NCI-H510A (cell line): ENCODE results near the gene XPR1.
A peak's percentile ranks its signal among the peaks of the same experiment; 100 is the strongest.
"Not testable (repeated sequence)": the region's sequence is repeated elsewhere in the genome, so short reads cannot be mapped to it uniquely, and the experiment has no call there.

Experiments used
- DNase-seq: peaks from one replicate; lab custom pipeline; 2025; lab: John Stamatoyannopoulos, UW

Gene XPR1

DNA sequence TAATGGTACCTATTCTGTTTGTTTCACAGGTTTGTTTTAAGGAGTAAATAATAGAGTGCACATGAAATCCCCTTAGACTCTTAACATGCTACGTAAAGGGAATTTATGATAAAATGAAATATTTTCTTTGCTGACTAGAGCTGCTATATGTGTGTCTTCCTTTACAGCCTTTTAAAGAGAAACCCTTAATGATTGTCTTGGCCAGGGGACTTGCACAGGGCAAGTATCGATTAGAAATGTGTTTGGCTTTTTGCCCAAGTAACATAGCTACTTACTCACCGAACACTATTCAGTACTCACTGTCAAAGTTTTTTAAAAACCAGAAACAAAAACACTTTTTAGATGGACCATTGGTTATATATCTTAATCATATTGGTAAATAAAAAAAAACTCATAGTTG is 209.6 kb downstream of the XPR1 start:
- no peak for DNase-seq

DNA sequence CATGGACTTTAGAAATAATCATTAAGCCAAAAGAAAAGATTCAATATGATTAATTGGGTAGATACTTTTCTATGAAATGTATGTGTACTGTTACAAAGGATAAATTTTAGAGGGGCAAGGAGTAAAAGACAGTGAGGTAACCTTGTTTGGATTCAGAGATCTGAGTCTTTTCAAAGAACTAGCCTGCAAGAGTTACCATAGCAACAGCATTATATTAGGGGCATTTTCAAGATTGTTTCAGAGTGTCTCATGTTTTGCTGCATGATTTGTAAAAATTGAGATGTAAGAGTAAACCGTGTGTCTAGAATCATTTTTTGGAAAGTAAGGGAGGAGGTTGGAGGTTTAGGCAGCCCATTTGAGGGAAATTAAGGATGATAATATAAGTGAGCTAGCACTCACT is 210.2 kb downstream of the XPR1 start:
- no peak for DNase-seq

DNA sequence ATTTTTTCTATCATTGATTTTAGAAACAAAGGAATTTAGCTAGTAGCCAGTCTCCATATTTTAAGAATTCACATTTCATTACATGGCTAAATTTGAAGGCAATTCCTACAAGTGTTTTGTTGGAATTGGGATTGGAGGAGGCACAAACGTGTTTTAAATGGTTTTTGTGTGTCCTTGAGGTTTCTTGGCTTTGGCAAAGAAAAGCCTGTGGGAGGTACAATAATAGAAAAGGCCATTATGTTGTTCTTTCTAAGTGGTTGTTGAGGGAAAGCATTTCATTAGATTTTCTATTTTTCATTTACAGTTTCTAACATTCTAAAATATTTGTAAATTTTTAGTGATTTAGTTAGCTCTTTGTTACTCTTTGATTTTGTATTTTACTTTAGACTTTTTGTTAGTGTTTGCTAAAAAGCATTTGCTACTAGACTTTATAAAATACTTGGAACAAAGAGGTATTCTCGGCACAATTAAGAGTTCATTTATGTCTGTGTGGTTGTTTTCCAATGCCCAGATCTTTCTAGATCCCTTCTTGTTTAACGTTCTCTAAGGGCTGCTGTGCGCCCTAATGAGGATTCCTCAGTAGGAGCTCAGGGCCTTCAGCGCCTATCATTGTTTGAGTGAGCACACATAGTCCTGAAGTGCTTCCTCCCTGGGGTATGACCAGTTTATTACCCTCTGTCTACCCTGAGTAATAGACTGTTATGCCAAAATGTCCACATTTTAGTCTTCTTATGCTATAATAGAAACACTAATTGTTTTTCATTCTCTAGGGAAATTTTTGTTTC is 210.9 kb downstream of the XPR1 start:
- no peak for DNase-seq

DNA sequence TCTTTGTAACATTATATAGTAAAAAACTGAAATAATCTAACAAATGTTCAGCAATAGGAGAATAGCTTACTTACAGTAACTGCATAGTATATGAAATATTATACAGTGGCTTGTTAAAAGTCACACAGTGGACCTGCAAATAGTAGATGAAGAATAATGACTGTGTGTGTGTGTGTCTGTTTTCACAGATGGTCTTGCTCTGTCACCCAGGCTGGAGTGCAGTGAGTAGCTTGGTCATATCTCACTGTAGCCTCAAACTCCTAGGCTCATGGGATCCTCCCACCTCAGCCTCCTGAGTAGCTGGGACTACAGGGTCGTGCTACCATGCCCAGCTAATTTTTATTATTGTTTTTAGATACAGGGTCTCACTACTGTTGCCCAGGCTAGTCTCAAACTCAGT is 213.5 kb downstream of the XPR1 start:
- no peak for DNase-seq

DNA sequence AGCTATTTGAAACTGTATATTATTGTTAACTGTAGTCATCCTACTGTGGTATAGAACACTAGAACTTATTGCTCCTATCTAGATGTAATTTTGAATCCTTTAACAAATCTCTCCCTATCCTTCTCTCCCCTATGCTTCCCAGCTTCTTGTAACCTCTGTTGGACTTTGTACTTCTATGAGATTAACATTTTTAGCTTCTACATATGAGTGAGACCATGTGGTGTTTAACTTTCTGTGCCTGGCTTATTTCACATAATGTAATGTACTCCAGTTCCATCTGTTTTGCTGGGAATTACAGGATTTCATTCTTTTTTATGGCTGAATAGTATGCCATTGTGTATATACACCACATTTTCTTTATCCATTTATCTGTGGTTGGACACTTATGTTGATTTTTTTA is 216.4 kb downstream of the XPR1 start:
- no peak for DNase-seq

DNA sequence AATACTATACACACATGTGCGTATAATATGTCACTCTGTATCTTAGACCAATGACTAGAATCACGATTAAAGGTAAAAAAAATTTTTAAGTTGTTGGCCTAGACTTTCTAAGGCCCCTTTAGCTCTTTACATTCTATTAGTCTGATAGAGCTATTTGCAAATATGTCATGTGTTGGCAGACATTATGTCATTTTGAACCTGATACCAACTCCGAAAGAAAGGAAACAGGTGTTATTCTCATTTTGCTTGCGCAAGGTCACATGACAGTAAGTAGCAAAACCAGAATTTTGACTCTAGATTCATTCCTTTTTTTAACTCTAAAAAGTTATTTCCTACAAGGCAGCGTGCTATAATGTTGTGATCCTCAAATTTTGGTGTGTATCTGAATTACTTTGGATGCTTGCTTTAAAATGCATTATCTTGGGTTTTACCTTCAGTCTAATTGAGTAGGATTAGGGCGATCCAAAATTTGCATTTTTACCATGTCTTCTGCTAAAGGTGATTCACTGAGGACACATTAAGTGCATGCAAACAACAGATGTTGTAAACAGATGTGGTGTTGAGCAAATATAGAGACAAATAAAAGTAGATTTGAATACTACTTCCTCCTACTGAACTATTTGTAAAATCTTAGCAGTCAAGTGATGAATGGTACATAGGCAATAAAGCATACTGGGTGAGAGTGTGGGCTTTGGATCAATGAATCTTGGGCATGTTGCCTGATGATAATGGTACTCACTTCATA is 217.4 kb downstream of the XPR1 start:
- no peak for DNase-seq

DNA sequence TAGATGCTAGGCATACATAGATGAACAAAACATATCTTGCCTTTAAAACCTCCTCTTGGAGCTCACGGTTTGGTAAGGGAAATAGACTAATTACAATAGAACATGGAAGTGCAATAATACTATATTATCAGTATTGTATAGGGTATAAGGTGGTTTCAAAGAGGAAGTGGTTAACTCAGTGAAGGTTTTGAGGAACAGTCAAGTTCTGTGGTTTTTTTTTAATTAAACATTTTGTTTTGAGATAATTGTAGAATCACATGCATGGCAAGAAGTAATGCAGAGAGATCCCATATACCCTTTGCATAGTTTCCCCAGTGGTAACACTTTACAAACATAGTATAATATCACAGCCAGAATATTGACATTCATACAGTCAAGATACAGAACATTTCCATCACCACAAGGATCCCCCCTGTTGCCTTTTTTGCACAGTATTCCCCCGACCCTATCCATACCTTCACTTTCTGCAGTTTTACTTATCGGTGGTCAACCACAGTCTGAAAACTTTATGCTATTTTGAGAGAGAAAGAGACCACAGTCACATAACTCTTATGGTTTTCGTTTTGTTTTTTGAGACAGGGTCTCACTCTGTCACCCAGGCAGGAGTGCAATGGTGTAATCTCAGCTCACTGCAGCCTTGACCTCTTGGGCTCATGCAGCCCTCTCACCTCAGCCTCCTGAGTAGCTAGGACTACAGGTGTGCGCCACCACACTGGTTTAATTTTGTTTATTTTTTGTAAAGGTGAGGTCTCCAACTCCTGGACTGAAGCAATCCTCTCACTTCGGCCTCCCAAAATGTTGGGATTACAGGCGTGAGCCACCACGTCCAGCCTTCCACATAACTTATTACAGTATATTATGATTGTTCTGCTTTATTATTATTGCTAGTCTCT is 220.4 kb downstream of the XPR1 start:
- DNase-seq, result no peak

DNA sequence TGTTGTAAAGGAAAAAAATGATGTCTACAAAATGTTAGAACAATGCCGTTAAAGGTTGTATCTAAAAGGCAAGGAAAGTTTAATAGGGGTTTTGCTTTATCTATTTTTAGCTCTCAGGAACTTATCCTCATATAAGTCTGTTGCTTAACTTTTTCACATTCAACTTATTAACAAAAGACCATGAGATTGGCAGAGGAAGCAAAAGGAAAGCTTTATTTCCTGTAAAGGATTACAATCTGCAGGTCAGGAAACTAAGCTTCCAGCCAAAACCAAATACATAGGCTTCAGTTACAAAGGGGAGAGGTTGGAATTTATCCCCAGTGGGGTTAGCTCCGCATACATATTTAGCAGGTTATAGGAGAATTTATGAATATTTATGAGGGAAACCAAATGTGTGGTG is 222.2 kb downstream of the XPR1 start:
- no peak for DNase-seq

DNA sequence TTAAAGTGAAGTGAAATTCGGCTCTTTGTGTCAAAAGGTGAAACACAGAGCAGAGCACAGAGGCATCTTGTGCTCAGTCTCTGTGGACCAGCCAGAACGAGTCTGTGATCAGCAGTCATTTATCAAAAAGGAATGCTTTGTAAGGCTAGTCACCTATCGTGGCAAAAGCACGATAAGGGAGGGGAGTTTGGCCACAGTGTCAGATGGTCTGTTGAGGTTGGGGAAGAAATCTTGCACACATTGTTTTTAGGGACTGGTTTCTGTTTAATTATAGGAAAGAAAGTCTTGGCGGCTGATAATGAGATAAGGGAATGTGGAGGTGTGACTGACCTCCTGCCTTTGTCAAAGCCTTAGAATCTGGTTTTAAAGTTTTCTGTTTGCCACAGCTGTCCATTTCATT is 222.6 kb downstream of the XPR1 start:
- no peak for DNase-seq

DNA sequence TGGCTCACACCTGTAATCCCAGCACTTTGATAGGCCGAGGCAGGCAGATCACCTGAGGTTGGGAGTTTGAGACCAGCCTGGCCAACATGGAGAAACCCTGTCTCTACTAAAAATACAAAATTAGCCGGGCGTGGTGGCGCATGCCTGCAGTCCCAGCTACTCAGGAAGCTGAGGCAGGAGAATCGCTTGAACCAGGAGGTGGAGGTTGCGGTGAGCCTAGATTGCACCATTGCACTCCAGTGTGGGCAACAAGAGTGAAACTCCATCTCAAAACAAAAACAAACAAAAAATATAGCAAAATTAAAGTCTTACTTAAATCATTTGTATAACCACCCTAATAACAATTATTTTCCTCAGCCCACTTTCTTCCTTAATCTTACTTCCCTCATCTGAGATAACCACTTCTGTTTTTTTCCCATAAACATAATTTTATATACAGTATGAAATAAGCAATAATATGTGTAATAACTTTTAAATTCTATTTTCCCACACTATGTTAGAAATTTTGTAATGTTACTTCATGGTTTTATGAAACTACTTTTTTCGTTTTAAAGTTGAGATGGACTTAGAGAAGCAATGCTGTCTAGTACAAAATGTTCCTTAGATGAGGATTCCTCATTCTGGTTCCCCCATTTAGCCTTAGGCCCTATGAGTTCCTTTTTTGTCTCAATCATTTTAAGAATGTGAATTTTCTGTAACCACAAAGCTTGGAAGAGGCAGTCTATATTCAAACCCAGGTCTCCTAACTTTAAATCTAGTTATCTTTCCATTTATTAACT is 226.3 kb downstream of the XPR1 start:
- DNase-seq, result not testable (repeated sequence)

DNA sequence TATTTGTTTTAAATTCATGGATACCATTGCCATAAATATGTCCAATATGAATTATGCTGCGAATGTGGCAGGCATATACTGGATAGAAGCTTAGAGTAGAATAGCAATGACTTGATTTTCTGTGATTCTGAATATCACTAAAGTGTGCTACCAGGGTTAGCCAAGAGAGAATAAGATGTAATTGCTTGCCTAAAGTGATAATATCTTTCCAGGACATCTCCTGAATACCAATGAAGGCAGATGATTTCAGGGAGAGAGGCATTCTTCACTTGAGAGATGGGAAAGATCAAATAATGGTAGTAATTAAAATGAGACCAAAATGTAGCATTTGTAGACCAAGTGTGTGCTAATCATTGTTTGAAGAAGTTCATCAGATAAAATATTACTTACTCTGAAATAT is 227.5 kb downstream of the XPR1 start:
- no peak for DNase-seq

DNA sequence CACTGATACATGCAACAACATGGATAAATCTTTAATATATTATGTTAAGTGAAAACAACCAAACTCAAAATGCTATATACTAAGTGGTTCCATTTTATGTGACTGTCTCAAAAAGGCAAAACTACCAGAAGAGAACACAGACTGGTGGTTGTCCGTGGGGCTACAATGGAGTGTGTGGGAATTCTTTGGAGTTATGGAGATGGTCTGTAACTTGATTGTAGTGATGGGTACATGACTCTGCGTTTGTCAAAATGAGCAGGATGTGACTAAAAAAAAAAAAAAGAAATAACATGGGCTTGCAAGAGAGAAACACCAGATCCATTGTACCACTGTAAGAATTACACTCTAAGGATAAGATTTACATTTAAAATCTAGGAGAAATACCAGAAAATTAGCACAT is 228.7 kb downstream of the XPR1 start:
- no peak for DNase-seq

DNA sequence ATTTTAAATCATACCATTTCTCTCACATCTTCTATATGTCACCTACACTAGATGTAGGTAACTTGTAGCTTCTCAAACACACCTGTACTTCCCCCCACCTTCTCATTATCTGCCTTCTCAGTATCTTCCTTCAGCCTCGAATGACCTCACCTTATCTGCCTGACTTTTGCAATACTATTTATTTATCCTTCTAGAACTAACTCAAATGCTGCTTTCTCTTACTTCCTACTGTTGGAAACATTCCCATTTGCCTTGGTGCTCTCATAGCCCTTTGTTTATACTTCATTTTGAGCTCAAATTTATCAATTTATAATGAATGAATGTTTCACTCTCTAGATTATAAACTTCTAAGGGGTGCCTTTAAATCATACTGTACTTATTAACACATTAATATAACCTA is 230.5 kb downstream of the XPR1 start:
- DNase-seq, result no peak

DNA sequence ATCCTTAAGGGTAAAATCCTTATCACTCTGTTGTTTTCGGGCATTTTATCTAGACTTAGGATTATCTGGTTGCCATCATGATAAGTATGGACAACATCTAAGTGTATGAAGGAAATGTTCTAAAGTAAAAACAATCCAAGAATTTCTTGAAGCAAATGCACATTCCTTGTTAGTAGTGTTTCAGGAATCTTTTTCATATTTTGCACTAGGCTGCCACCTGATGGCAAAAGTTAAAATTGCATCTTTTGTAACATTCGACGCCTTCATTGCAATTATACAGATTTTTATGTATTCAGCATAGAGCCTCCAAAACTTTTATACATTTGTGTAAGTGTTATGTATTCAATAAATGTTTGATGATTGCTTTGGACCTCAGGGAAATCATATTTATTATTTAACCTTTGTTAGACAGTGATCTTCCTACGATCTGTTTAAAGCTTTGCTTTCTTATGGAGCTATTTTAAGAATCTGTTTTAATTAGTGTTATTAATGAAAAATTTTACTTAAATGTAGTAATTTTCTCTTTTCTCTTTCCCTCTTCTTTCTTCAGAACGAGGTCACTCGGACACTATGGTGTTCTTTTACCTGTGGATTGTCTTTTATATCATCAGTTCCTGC is 231.4 kb downstream of the XPR1 start:
- DNase-seq, result no peak

DNA sequence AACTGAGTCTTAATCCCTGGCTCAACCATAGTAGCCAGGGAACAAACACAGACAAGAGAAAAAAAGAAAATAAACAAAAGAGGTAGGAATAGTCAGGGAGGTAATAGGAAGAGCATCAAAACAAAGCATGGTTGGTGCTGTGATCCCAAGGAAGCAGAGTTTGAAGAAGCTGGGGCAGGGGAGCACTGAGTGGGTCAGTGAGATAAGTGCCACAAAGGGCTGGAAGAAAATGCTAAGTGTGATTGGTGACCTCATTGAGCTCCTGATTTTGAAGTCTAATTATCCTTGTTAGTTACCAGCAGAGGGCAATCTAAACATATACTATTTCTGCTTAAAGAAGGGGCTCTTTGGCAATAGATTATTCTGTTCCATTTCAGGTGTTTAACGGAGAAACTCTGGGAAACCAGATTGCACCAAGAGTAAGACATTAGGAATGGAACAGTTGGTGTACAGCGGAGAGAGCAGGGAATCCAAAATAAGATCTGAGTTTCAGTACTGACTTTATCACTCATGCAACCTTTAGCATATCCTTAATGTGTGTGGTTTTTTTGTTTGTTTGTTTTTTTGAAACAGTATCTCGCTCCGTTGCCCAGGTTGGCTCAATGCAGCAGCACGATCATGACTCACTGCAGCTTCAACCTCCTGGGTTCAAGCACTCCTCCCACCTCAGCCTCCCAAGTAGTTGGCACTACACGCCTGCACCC is 250.1 kb downstream of the XPR1 start:
- peak; percentile 8 for DNase-seq

DNA sequence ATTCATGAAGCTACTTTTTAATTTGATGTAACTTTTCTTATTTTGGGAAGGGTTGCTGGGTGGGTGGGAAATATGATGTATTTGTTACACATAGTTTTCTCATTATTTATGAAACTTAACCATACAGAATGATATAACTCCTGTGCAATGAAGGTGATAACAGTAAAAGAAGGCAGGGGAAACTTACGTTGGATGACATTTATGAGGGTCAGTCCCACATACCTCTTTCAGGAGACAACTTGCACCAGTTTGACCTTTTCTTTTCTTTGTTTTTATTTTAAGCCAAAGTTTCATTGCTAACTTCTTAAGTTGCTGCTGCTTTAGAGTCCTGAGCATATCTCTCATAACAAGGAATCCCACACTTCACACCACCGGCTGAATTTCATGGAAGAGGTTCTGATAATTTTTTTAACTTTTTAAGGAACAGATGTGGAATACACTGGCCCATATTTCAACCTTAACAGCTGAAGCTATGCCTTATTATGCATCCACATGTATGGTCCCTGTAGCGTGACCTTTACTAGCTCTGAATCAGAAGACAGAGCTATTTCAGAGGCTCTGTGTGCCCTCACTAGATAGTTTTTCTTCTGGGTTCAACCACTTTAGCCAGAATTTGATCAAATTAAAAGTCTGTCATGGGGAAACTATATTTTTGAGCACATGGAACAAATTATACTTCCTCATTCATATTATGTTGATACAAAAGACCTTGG is 252.9 kb downstream of the XPR1 start:
- no peak for DNase-seq

DNA sequence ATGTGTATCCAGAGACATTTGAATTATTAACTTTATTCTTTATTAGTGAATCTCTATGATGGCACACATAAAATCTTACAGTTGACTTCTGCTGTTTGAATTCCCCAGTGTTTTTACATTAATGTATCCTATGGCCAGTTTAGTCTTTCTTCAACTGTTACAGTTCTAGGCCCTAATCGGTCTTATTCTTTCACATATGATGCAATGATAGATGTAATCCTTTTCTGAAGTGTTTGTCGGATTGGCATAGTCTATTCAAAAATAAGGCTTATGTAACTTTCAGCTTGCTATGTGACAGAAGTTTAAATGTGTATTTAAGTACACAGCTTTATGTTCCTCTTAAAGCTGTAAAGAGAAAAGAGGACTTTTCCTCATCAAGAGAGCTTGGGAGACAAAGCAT is 254.5 kb downstream of the XPR1 start:
- no peak for DNase-seq

DNA sequence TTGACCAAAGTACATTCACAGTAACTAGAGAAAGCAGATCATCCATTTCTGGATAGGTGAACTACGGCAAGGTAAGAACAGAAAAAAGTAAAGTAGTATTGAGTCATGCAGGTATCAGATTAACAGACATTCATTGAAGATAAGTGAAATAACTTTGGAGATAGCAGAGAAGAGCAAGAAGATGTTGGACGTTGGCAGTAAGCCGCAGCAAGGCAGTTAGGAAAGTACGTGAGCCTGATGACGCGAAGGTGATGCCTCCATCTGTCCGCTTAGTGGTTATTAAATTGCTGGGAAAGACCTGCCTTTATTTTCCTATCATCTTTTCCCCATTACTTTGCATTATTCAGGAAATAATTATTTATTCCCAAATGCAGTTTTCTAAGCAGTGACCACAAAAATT is 256.0 kb downstream of the XPR1 start:
- no peak for DNase-seq

DNA sequence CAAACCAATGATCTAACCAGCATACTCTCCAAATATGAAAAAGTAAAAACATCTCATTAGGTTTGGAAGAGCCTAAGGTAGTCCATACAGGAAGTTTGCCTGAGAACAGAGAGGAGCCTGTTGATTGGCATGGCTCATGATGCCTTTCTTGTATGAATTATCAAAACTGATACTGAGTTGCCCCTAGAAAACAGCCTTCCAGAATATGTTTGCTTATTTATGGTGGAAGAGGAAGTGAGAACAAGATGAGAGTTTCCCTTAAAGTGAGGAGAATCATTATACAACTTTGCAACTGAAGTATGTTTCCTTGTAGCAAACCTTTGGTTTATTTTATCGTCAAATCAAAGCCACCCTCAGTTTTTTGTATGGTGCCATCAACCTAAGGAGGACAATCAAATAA is 257.0 kb downstream of the XPR1 start:
- DNase-seq, result no peak

DNA sequence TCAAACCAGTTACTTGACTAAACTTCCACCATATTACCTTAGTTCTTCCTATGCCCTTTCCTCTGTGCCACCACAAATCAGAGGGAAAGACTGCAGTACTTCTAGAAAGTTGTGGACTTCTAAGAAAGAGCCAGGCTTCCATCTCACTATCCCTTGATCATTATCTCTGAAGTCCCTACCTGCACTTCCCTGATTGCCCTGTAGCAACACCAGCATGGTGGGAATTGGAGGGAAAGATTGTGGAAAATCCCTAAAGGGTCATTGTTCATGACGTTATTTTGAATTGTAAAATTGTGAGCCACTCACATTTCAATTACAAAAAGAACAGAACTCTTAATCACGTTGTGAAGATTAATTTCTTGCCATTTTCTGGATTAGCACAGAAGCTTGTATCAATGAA is 257.5 kb downstream of the XPR1 start:
- no peak for DNase-seq
